SK-N-SH (cell line): ENCODE results near the gene PALLD. TPM values are rescaled to one million over a fixed set of nuclear protein-coding genes. Genes with fewer than 3 reads are reported as not detected.
"Not testable (repeated sequence)": the region's sequence is repeated elsewhere in the genome, so short reads cannot be mapped to it uniquely, and the experiment has no call there.

Source experiments
- CTCF ChIA-PET: fragments of 300-600, 350-600 bp; formaldehyde crosslinking; extraction: SDS; loops from one replicate; lab custom pipeline; 2021; lab: Yijun Ruan, JAX
- POLR2A ChIA-PET: fragments of 350-600 bp; sonication (Branson Sonifier 250); formaldehyde crosslinking; extraction: SDS; loops from one replicate; lab custom pipeline; 2020; ENCODE audit warnings: antibody characterized with exemption, inconsistent platforms; lab: Yijun Ruan, JAX
- DNase-seq: peaks from one replicate; pipeline ENCODE4 v3.0.0; 2012
- H2AFZ ChIP-seq: fragments of 200-600 bp; sonication (generic); 2 replicates; pipeline ENCODE4 v1.8.1; 2016; ENCODE audit warnings: antibody characterized with exemption, mild to moderate bottlenecking, low read depth
- H3F3A ChIP-seq: fragments of 200-600 bp; sonication (generic); replicated peaks from 2 replicates; pipeline ENCODE3; 2016; ENCODE audit warnings: antibody characterized with exemption, mild to moderate bottlenecking; ENCODE audit not compliant: insufficient read depth
- H3K27ac ChIP-seq, 2 experiments: fragments of 200-500 bp in 1 of 2; fragments of 200-600 bp in 1 of 2; sonication (Bioruptor generic) in 1 of 2; sonication (generic), shearing (Covaris generic) in 1 of 2; 2 replicates each; pipeline versions ENCODE4 v1.5.1 to v1.6.1; 2014 to 2016; ENCODE audit warnings: low read depth in 2 of 2, inconsistent platforms in 1 of 2, low read length in 1 of 2, mild to moderate bottlenecking in 1 of 2, mixed read lengths in 1 of 2
- H3K27me3 ChIP-seq: fragments of 200-600 bp; sonication (generic), shearing (Covaris generic); 2 replicates; pipeline ENCODE4 v1.6.1; 2016; ENCODE audit warnings: mixed run types; ENCODE audit not compliant: insufficient read depth
- H3K36me3 ChIP-seq, 2 experiments: fragments of 200-500 bp in 1 of 2; fragments of 200-600 bp in 1 of 2; sonication (Bioruptor generic) in 1 of 2; sonication (generic) in 1 of 2; replicated peaks in 1 of 2; 2 replicates each; pipeline versions ENCODE3 to v1.5.1; 2014 to 2016; ENCODE audit warnings: low read length in 1 of 2, mild to moderate bottlenecking in 1 of 2; ENCODE audit not compliant: insufficient read depth in 2 of 2, control insufficient read depth in 1 of 2
- H3K4me1 ChIP-seq, 2 experiments: fragments of 200-500 bp in 1 of 2; fragments of 200-600 bp in 1 of 2; sonication (Bioruptor generic) in 1 of 2; sonication (generic), shearing (Covaris generic) in 1 of 2; 2 replicates each; pipeline versions ENCODE4 v1.5.1 to v1.6.1; 2014 to 2016; ENCODE audit warnings: low read depth in 1 of 2, low read length in 1 of 2, mixed run types in 1 of 2; ENCODE audit not compliant: insufficient read depth in 2 of 2, control insufficient read depth in 1 of 2
- H3K4me2 ChIP-seq: fragments of 200-600 bp; sonication (generic), shearing (Covaris generic); 2 replicates; pipeline ENCODE4 v1.6.1; 2017; ENCODE audit warnings: mixed run types
- H3K4me3 ChIP-seq, 2 experiments: fragments of 200-500 bp in 1 of 2; fragments of 200-600 bp in 1 of 2; sonication (Bioruptor generic) in 1 of 2; sonication (generic), shearing (Covaris generic) in 1 of 2; 2 replicates each; pipeline versions ENCODE4 v1.5.1 to v1.8.1; 2014 to 2016; ENCODE audit warnings: low read depth in 2 of 2, inconsistent platforms in 1 of 2, low read length in 1 of 2, mild to moderate bottlenecking in 1 of 2, mixed read lengths in 1 of 2, moderate library complexity in 1 of 2
- H3K79me2 ChIP-seq: fragments of 200-600 bp; sonication (generic); 2 replicates; pipeline ENCODE4 v1.8.1; 2017; ENCODE audit warnings: mild to moderate bottlenecking; ENCODE audit not compliant: insufficient read depth
- H3K9ac ChIP-seq: fragments of 200-600 bp; sonication (generic); 2 replicates; pipeline ENCODE4 v1.6.1; 2017; ENCODE audit warnings: mixed run types
- H3K9me2 ChIP-seq: fragments of 200-600 bp; sonication (generic); 2 replicates; pipeline ENCODE4 v1.6.1; 2017; ENCODE audit warnings: mixed run types
- H3K9me3 ChIP-seq: fragments of 200-600 bp; sonication (generic); 2 replicates; pipeline ENCODE4 v1.6.1; 2017; ENCODE audit warnings: mixed run types, mild to moderate bottlenecking, moderate library complexity
- H4K20me1 ChIP-seq: fragments of 200-600 bp; sonication (generic); 2 replicates; pipeline ENCODE4 v1.6.1; 2017; ENCODE audit warnings: mild to moderate bottlenecking, mixed run types; ENCODE audit not compliant: insufficient read depth
- ELF1 ChIP-seq: IDR thresholded peaks from 2 replicates; pipeline ENCODE4 v1.4.0; 2012
- EZH2phosphoT487 ChIP-seq: fragments of 200-600 bp; sonication (generic); IDR thresholded peaks from 2 replicates; pipeline ENCODE4 v1.6.1; 2017; ENCODE audit warnings: low read depth, mixed run types, mild to moderate bottlenecking, antibody characterized with exemption, moderate library complexity, borderline replicate concordance
- GABPA ChIP-seq: IDR thresholded peaks from 2 replicates; pipeline ENCODE4 v1.4.0; 2012; ENCODE audit warnings: low read depth, mild to moderate bottlenecking
- NRF1 ChIP-seq: IDR thresholded peaks from 2 replicates; pipeline ENCODE4 v1.6.1; 2012; ENCODE audit warnings: low read depth, mild to moderate bottlenecking, low read length
- PBX3 ChIP-seq: IDR thresholded peaks from 2 replicates; pipeline ENCODE4; 2012
- RFX5 ChIP-seq: IDR thresholded peaks from 2 replicates; pipeline ENCODE4 v1.6.1; 2012; ENCODE audit warnings: mild to moderate bottlenecking, improper control_type of control experiment, low read length
- SIN3A ChIP-seq: IDR thresholded peaks from 2 replicates; pipeline ENCODE4 v1.6.1; 2012; ENCODE audit warnings: low read depth, mild to moderate bottlenecking, low read length, moderate library complexity, borderline replicate concordance
- SMC3 ChIP-seq: IDR thresholded peaks from 2 replicates; pipeline ENCODE4 v1.6.1; 2012; ENCODE audit warnings: low read depth, low read length, improper control_type of control experiment
- TAF1 ChIP-seq: IDR thresholded peaks from 2 replicates; pipeline ENCODE4 v1.6.1; 2012; ENCODE audit warnings: low read depth, mild to moderate bottlenecking, low read length, moderate library complexity, borderline replicate concordance
- TCF12 ChIP-seq: IDR thresholded peaks from 2 replicates; pipeline ENCODE4 v1.4.0; 2012
- TEAD4 ChIP-seq: IDR thresholded peaks from 2 replicates; pipeline ENCODE4 v1.4.0; 2012; ENCODE audit warnings: mild to moderate bottlenecking, borderline replicate concordance; ENCODE audit not compliant: insufficient read depth
- WGBS: methylation state at CpG from one replicate; pipeline ENCODE4 v1.1.6; 2017; ENCODE audit warnings: low lambda C conversion rate; 5-methylcytosine and 5-hydroxymethylcytosine counted together
- polyA plus RNA-seq, 3 experiments: library from polyadenylated mRNA; depleted of rRNA; stranded (reverse); fragments of >200 nt; gene quantifications; 2 replicates each; pipeline ENCODE4 v1.2.3, GENCODE V29; 2012
- TF ChIP-seq, protein P1 (sequence below): IDR thresholded peaks from 2 replicates; pipeline ENCODE4 v1.4.0; 2012; ENCODE audit warnings: low read depth, borderline replicate concordance

Gene PALLD
- polyA plus RNA-seq, 1 of the 3 experiments (the other 2 are of a cell fraction): 33.0 TPM

DNA sequence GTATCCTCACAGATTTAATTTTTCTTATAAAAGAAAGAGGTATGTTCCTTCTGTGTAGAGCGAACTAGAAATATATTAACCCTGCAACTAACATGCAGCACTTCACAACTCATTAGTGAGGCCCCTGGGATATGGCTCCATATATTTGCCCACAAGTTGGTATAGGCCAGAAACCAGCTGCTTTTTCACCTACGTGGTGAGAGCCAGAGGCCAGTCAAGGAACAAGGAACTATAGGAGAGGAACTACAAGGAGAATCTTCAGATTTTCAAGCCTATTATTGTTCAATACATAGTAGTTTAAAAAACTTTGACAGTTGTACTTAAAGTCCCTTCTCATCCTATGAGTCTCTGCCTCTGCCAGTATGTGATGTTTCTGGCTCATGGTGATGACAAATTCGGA, 307.3 kb downstream of the PALLD start:
- H3K36me3 ChIP-seq: no peaks in the 10 kb centered on the region
- peak overlapping the region in 1 of 2 experiments; percentile 67; a peak in 2 of 4 replicates for H3K27ac ChIP-seq
- 89% methylated on average over 3 of the region's 3 CpGs for whole genome bisulfite sequencing
- H3K4me2 ChIP-seq: no peak overlapping the region
- ChIA-PET CTCF (no interaction called here), POLR2A (no interaction called here)
- H3K27me3 ChIP-seq: no peaks in the 10 kb centered on the region
- DNase-seq: no peak
- no peak overlapping the region for H3K4me3 ChIP-seq
- no peaks in the 10 kb centered on the region for H3K9me3 ChIP-seq
- H3K79me2 ChIP-seq: no peaks in the 10 kb centered on the region; the same call in 1 of the 2 replicates
- H4K20me1 ChIP-seq: no peaks in the 10 kb centered on the region
- H3K9me2 ChIP-seq: no peaks in the 10 kb centered on the region
- peaks cover 0 to 10% of the 10 kb centered on the region in 2 experiments; a peak in 2 of 4 replicates for H3K4me1 ChIP-seq
- H3K9ac ChIP-seq: 0 out of 2 replicates have a peak overlapping the region, but pooled peaks have one; percentile 15
- peak overlapping the region; percentile 58; the same call in 1 of the 2 replicates for H2AFZ ChIP-seq
- no peaks in the 10 kb centered on the region for H3F3A ChIP-seq
- TF ChIP-seq RFX5 (no peak), SIN3A (no peak), TCF12 (no peak)

GRCh38 chr4:168805341-168805740, 308.5 kb downstream of the PALLD start:
- H3K27ac ChIP-seq: no peak overlapping the region
- H3K79me2 ChIP-seq: no peaks in the 10 kb centered on the region; the same call in 1 of the 2 replicates
- no peak overlapping the region for H2AFZ ChIP-seq
- CTCF ChIA-PET: no interaction called here
- no peaks in the 10 kb centered on the region for H3K9me3 ChIP-seq
- no peaks in the 10 kb centered on the region for H4K20me1 ChIP-seq
- H3K9me2 ChIP-seq: no peaks in the 10 kb centered on the region
- DNase-seq: no peak
- H3K9ac ChIP-seq: no peak overlapping the region
- no peak overlapping the region for H3K4me3 ChIP-seq
- H3K27me3 ChIP-seq: no peaks in the 10 kb centered on the region
- POLR2A ChIA-PET: no interaction called here
- peaks cover 0 to 10% of the 10 kb centered on the region in 2 experiments; a peak in 2 of 4 replicates for H3K4me1 ChIP-seq
- H3K4me2 ChIP-seq: no peak overlapping the region
- no peak for TF ChIP-seq TEAD4
- 96% methylated on average over 5 of the region's 5 CpGs for WGBS
- no peaks in the 10 kb centered on the region for H3F3A ChIP-seq
- H3K36me3 ChIP-seq: no peaks in the 10 kb centered on the region

DNA sequence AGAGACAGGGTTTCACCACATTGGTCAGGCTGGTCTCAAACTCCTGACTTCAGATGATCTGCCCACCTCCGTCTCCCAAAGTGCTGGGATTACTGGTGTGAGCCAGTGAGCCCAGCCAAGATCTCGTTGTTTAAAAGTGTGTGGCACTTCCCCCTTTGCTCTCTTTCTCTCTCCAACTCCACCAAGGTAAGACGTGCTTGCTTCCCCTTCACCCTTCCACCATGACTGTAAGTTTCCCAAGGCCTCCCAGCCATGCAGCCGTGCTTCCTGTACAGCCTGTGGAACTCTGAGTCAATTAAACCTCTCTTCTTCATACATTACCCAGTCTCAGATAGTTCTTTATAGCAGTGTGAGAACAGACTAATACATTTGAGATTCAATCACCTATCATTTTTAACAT, 309.4 kb downstream of the PALLD start:
- H4K20me1 ChIP-seq, H3K79me2 ChIP-seq, H3K9ac ChIP-seq, H3K4me3 ChIP-seq, H3K27ac ChIP-seq, H3K27me3 ChIP-seq, H3K4me2 ChIP-seq, H3K9me2 ChIP-seq, H3K9me3 ChIP-seq, CTCF ChIA-PET, POLR2A ChIA-PET, H3K36me3 ChIP-seq, H3F3A ChIP-seq, DNase-seq, H2AFZ ChIP-seq: not testable (repeated sequence)
- H3K4me1 ChIP-seq: peaks cover 0 to 10% of the 10 kb centered on the region in 2 experiments; a peak in 2 of 4 replicates
- 92% methylated on average over 4 of the region's 4 CpGs for WGBS

DNA sequence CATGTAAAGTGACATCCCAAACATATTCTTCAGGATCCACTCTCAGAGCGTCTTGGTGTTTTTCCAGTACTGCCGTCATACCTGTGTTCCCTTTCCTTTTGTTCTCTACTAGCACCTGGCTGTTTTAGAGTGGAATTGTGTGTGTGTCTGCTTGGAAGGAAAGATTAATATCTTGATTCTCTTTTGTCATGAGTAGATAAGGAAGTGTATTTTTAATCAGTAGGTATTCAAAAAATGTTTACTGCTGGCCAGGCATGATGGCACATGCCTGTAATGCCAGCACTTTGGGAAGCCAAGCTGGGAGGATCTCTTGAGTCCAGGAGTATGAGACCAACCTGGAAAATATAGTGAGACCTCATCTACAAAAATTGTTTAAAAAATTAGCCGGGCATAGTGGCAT, 314.4 kb downstream of the PALLD start:
- Histone ChIP-seq H3K4me2 (no peak overlapping the region), H3K9ac (no peak overlapping the region), H3K9me2 (no peaks in the 10 kb centered on the region), H3K9me3 (no peaks in the 10 kb centered on the region), H3F3A (peaks cover 26% of the 10 kb centered on the region), H2AFZ (no peak overlapping the region), H3K4me3 (no peak overlapping the region), H4K20me1 (no peaks in the 10 kb centered on the region), H3K36me3 (no peaks in the 10 kb centered on the region), H3K4me1 (peaks cover 9 to 14% of the 10 kb centered on the region in 2 experiments; a peak in 3 of 4 replicates), H3K79me2 (no peaks in the 10 kb centered on the region; the same call in 1 of the 2 replicates), H3K27ac (peak overlapping the region; percentile 70 to 80; a peak in 3 of 4 replicates), H3K27me3 (no peaks in the 10 kb centered on the region)
- CTCF ChIA-PET: interaction anchor here (1.0 to 1.4 kb wide), 3 partner anchors 22 to 627 kb away, joined by 3 to 4 read pairs (median 3); no protein-coding TSS in a partner anchor
- POLR2A ChIA-PET: interaction anchor here (0.7 kb wide), 1 partner anchor 34 kb away, joined by 3 read pairs; no protein-coding TSS in a partner anchor
- TF ChIP-seq GABPA (no peak), PBX3 (peak; percentile 22; the same call in 1 of the 2 replicates), NRF1 (no peak), TCF12 (peak; percentile 33; the same call in 1 of the 2 replicates), ELF1 (no peak), TAF1 (no peak), EZH2phosphoT487 (no peak), SMC3 (no peak), SIN3A (no peak)
- TF ChIP-seq, protein P1, sequence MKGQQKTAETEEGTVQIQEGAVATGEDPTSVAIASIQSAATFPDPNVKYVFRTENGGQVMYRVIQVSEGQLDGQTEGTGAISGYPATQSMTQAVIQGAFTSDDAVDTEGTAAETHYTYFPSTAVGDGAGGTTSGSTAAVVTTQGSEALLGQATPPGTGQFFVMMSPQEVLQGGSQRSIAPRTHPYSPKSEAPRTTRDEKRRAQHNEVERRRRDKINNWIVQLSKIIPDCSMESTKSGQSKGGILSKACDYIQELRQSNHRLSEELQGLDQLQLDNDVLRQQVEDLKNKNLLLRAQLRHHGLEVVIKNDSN: no peak
- no peak for DNase-seq
- 93% methylated on average over 3 of the region's 3 CpGs for WGBS
